OCI-LY3 (cell line): ENCODE data around the gene PSMD11.
A peak's percentile ranks its signal among the peaks of the same experiment; 100 is the strongest.

Source experiments
- H2AFZ ChIP-seq: fragments of 200-600, 300-600 bp; shearing (Covaris generic); 2 replicates; pipeline ENCODE4 v1.6.0; 2014; ENCODE audit warnings: antibody characterized with exemption, low read depth, low read length
- H3K27ac ChIP-seq: fragments of 200-600, 300-600 bp; sonication (generic); 2 replicates; pipeline ENCODE4 v1.5.1; 2014; ENCODE audit warnings: mild to moderate bottlenecking, low read length, moderate library complexity, mixed read lengths
- H3K27me3 ChIP-seq: fragments of 200-600, 300-600 bp; sonication (generic); 2 replicates; pipeline ENCODE4 v1.6.1; 2014; ENCODE audit warnings: low read depth, low read length, mixed read lengths
- H3K36me3 ChIP-seq: fragments of 200-600, 300-600 bp; sonication (generic); replicated peaks from 2 replicates; pipeline ENCODE3; 2014; ENCODE audit warnings: low read depth, low read length, mixed read lengths
- H3K4me1 ChIP-seq: fragments of 300-600, 200-600 bp; sonication (generic); 2 replicates; pipeline ENCODE4 v1.6.1; 2014; ENCODE audit warnings: low read length, mixed read lengths
- H3K4me2 ChIP-seq: fragments of 200-600, 300-600 bp; sonication (generic); 2 replicates; pipeline ENCODE4 v1.6.1; 2014; ENCODE audit warnings: low read length, mixed read lengths
- H3K4me3 ChIP-seq: fragments of 300-600, 200-600 bp; sonication (generic); 2 replicates; pipeline ENCODE4 v1.5.1; 2014; ENCODE audit warnings: antibody characterized with exemption, mild to moderate bottlenecking, low read length, moderate library complexity
- H3K79me2 ChIP-seq: fragments of 300-600, 200-600 bp; shearing (Covaris generic); 2 replicates; pipeline ENCODE4 v1.6.1; 2014; ENCODE audit warnings: mild to moderate bottlenecking, low read length, mixed read lengths
- H3K9ac ChIP-seq: fragments of 300-600, 200-600 bp; shearing (Covaris generic); 2 replicates; pipeline ENCODE4 v1.6.0; 2014; ENCODE audit warnings: mild to moderate bottlenecking, low read length, moderate library complexity
- H3K9me3 ChIP-seq: fragments of 200-600, 300-600 bp; shearing (Covaris generic); 2 replicates; pipeline ENCODE4 v1.6.1; 2014; ENCODE audit warnings: low read length, mixed read lengths; ENCODE audit not compliant: insufficient read depth
- H4K20me1 ChIP-seq: fragments of 200-600, 300-600 bp; sonication (generic); 2 replicates; pipeline ENCODE4 v1.6.1; 2016; ENCODE audit warnings: low read length, mixed read lengths; ENCODE audit not compliant: insufficient read depth
- EZH2phosphoT487 ChIP-seq: fragments of 200-600 bp; shearing (Covaris generic); IDR thresholded peaks from 2 replicates; pipeline ENCODE4 v1.6.1; 2018; ENCODE audit warnings: antibody characterized with exemption, mixed run types, low read depth
- TF ChIP-seq, protein P1 (sequence below): fragments of 200-600, 300-600 bp; sonication (generic); IDR thresholded peaks from 2 replicates; pipeline ENCODE4 v1.5.1; 2014; ENCODE audit warnings: antibody characterized with exemption, low read length, low read depth

Gene PSMD11

DNA sequence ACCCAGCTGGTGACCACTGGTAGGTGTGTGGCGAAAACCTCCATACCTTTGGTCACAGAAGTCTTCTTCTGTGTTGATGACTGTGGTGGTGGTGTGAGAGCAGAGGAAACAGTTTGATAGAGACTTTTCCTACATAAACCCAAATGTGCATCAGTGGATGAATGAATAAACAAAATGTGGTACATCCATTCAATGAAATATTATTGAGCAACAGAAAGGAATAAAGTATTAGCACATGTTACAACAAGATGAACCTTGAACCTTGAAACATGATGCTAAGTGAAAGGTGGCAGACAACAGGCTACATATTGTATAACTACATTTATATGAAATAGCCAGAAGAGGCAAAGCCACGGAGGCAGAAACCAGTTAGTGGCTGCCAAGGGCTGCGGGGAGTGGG, 57.7 kb downstream of the PSMD11 start:
- Histone ChIP-seq H3K4me2 (no peak overlapping the region), H3K79me2 (no peaks in the 10 kb centered on the region), H3K27me3 (no peaks in the 10 kb centered on the region), H4K20me1 (peaks cover 15% of the 10 kb centered on the region), H3K9ac (no peak overlapping the region), H3K4me3 (no peak overlapping the region), H3K9me3 (no peaks in the 10 kb centered on the region), H3K27ac (no peak overlapping the region), H2AFZ (no peak overlapping the region), H3K4me1 (peaks cover 28% of the 10 kb centered on the region), H3K36me3 (peaks cover 6% of the 10 kb centered on the region)
- TF ChIP-seq, protein P1, sequence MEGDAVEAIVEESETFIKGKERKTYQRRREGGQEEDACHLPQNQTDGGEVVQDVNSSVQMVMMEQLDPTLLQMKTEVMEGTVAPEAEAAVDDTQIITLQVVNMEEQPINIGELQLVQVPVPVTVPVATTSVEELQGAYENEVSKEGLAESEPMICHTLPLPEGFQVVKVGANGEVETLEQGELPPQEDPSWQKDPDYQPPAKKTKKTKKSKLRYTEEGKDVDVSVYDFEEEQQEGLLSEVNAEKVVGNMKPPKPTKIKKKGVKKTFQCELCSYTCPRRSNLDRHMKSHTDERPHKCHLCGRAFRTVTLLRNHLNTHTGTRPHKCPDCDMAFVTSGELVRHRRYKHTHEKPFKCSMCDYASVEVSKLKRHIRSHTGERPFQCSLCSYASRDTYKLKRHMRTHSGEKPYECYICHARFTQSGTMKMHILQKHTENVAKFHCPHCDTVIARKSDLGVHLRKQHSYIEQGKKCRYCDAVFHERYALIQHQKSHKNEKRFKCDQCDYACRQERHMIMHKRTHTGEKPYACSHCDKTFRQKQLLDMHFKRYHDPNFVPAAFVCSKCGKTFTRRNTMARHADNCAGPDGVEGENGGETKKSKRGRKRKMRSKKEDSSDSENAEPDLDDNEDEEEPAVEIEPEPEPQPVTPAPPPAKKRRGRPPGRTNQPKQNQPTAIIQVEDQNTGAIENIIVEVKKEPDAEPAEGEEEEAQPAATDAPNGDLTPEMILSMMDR: no peak
- no peak for TF ChIP-seq EZH2phosphoT487

DNA sequence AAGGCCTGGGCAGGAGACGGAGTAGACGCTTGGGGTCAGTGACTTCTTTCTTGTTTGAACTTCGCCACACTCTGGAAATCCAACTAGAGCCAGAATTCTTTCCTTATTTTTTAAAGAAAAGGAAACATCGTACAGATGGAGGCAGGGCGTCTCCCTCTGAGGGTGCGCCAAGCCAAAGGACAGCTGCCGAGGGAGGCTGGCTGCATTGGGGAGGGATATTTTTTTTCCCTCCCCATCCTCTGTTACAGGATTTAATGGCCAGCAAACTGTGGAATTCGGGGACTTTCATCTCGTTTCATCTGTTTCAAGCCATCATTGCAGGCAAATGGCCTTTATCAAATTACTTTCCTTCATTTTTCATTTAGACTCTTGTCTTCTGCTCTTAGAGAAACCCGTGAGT, 58.4 kb downstream of the PSMD11 start:
- Histone ChIP-seq H2AFZ (no peak overlapping the region), H3K9me3 (no peaks in the 10 kb centered on the region), H3K4me1 (peaks cover 28% of the 10 kb centered on the region), H3K27ac (no peak overlapping the region; the same call in 1 of the 2 replicates), H4K20me1 (peaks cover 15% of the 10 kb centered on the region), H3K9ac (no peak overlapping the region), H3K4me3 (no peak overlapping the region), H3K27me3 (no peaks in the 10 kb centered on the region), H3K36me3 (peaks cover 6% of the 10 kb centered on the region), H3K79me2 (no peaks in the 10 kb centered on the region), H3K4me2 (peak overlapping the region; percentile 78; the same call in 1 of the 2 replicates)
- TF ChIP-seq EZH2phosphoT487: no peak
- TF ChIP-seq, protein P1: no peak

DNA sequence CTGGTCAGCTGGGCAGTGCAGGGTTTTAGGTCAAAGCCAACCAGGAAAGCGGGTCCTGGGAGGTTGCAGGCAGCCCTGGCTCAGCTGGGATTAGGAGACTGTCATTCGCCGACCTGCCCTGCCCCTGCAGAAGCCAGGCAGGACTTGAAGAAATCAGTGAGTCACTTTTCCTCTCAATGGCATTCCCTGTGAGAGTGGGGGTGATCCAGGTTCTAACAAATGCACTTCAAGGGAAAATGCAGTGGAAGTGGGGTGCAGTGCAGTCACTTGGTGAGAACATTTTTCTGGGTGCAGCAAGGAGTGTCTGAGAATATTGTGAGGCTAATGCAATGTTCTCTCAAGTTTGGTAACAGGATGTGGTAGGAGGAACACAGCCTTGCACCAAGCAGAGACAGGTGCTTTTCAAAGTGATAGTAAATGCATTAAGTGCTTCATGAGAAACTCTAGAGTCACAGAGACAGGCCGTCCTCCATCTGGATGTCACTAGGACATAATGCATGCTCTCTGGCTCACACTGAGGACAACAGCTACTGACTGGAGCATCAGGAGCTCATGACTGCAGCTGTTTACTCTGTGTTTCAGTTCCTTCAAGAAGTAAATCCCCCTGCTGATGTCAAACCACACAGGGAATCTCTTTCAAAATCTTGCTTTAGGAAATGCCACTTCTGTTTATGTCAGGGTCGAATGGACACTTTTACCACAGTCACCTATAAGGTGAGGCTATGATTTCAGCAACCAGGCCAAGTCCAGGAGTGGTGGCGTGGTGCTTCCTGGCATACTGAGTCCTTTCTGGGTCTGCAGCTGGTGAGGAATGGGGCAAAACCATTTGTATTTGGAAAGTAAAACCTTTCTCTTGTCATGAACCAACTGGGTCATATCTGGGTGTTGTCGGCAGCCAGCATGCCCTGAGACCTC, 59.2 kb downstream of the PSMD11 start:
- Histone ChIP-seq H3K4me3 (peak overlapping the region; percentile 15), H3K36me3 (peaks cover 6% of the 10 kb centered on the region), H3K4me1 (peaks cover 33% of the 10 kb centered on the region), H3K9me3 (no peaks in the 10 kb centered on the region), H2AFZ (no peak overlapping the region), H3K27me3 (no peaks in the 10 kb centered on the region), H3K4me2 (peak overlapping the region; percentile 78), H4K20me1 (peaks cover 15% of the 10 kb centered on the region), H3K27ac (peak overlapping the region; percentile 67), H3K9ac (no peak overlapping the region; the same call in 1 of the 2 replicates), H3K79me2 (no peaks in the 10 kb centered on the region)
- TF ChIP-seq EZH2phosphoT487: no peak
- TF ChIP-seq, protein P1: no peak

DNA sequence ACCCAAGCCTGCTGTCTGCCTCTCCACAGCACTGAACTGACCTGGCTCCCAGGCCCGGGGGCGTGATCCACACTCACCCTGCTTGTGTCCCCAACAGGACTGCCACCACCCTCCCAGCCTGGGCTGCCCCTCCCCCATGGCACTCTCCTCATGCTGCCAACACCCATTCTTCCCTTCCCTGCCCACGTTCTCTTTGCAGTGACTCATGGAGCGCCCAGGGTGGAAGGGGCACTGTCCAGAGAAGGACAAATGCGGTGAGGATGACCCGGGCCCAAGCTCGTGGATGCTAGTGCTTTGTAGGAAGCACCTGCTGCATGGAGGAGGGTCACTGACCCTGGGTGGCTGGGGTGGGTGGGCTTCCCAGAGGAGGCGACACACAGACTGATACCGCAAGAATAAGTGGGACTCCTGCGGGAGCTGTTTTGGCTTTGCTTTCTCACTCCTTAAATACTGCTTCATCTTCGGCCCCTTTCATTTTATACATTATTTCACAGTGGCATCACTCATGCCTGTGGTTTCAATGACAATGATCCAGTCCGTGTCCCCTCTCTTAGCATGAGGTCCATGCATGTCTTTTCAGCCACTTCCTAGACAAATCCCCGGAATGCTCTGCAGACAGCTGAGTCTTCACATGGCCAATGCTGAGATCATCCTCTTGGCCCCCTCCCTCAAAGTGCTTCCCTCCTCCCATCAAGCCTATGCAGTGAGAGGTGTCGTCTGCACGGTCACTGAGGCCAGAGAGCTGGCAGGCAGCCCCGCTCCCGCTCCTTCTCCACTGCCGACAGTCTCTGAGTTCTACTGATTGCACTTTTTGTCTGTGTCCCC, 60.1 kb downstream of the PSMD11 start:
- H3K27me3 ChIP-seq: no peaks in the 10 kb centered on the region
- H3K4me2 ChIP-seq: peak overlapping the region; percentile 78
- peaks cover 40% of the 10 kb centered on the region for H3K4me1 ChIP-seq
- no peak overlapping the region; the same call in 1 of the 2 replicates for H3K9ac ChIP-seq
- no peaks in the 10 kb centered on the region for H3K79me2 ChIP-seq
- peaks cover 18% of the 10 kb centered on the region for H4K20me1 ChIP-seq
- peak overlapping the region; percentile 67 for H3K27ac ChIP-seq
- TF ChIP-seq EZH2phosphoT487: no peak
- TF ChIP-seq, protein P1: no peak
- no peaks in the 10 kb centered on the region for H3K9me3 ChIP-seq
- peaks cover 6% of the 10 kb centered on the region for H3K36me3 ChIP-seq
- peak overlapping the region; percentile 15 for H3K4me3 ChIP-seq
- no peak overlapping the region for H2AFZ ChIP-seq
